Measurements from ENCODE around the gene LRRC8B.

- TF ChIP-seq EP300 (IDR thresholded peaks at IDR 0.05), result no peak
- TF ChIP-seq CTCF (IDR thresholded peaks at IDR 0.05), result no peak
Observed at GRCh38 chr1:89527750-89528381, 3.2 kb downstream of the LRRC8B start.

All from ovary (tissue), 3 donors.